ENCODE data around the gene CNTN1. TPM values are rescaled to one million over a fixed set of nuclear protein-coding genes. Genes with fewer than 3 reads are reported as not detected.

The CNTN1 gene
- total and polyA plus RNA-seq, 2 of the 8 experiments (the other 6 are each of a cell fraction or from before 2014, with no cell fraction given), result 7.2 to 21.8 TPM

GRCh38 chr12:40937891-40938290 lies 245.7 kb downstream of the CNTN1 start:
- ChIA-PET CTCF (ENCODE audit: partially characterized antibody) (no interaction called here), POLR2A (ENCODE audit: partially characterized antibody) (no interaction called here)
- no peak overlapping the region for H2BK15ac ChIP-seq (ENCODE audit: low read length)
- no peak overlapping the region for H3K4me3 ChIP-seq (ENCODE audit: extremely low read depth in 1 of 4, insufficient read depth in 2 of 4, low read depth in 3 of 4, low read length in 4 of 4)
- no peaks in the 10 kb centered on the region for H3K79me1 ChIP-seq (ENCODE audit: low read depth, low read length)
- no peak overlapping the region for H3K9ac ChIP-seq (replicated peaks in 1 of 4; ENCODE audit: extremely low read depth in 1 of 4, low read depth in 3 of 4, low read length in 3 of 4)
- H3K14ac ChIP-seq (ENCODE audit: insufficient read length), result no peak overlapping the region
- H3K4ac ChIP-seq (replicated peaks; ENCODE audit: insufficient read length, low read depth, low read length), result no peak overlapping the region
- H3K27ac ChIP-seq (ENCODE audit: low read depth, low read length), result no peak overlapping the region
- no peak overlapping the region for H3K23ac ChIP-seq (ENCODE audit: insufficient read length)
- H2BK12ac ChIP-seq (ENCODE audit: low read depth, low read length), result no peak overlapping the region
- no peak overlapping the region for H3K18ac ChIP-seq (ENCODE audit: extremely low read depth, low read length)
- H3K4me2 ChIP-seq (ENCODE audit: insufficient read depth in 1 of 2, low read depth in 2 of 2, low read length in 2 of 2), result no peak overlapping the region
- no peak overlapping the region for H2AK5ac ChIP-seq (ENCODE audit: low read depth, low read length)
- H2BK120ac ChIP-seq (replicated peaks; ENCODE audit: low read depth, low read length), result no peak overlapping the region
- no peaks in the 10 kb centered on the region for H3K36me3 ChIP-seq (ENCODE audit: control insufficient read depth in 2 of 4, insufficient read depth in 4 of 4, low read length in 3 of 4)
- no peak overlapping the region for H2AFZ ChIP-seq (ENCODE audit: low read length)
- no peak overlapping the region for H2BK5ac ChIP-seq (ENCODE audit: low read depth, low read length)
- no peaks in the 10 kb centered on the region for H3K27me3 ChIP-seq (replicated peaks in 1 of 4; ENCODE audit: control insufficient read depth in 3 of 4, extremely low read depth in 1 of 4, insufficient read depth in 3 of 4, low read length in 3 of 4)
- FAIRE-seq (no peak), DNase-seq (ENCODE audit: low read depth in 1 of 2, low spot score in 2 of 2) (no peak)
- 100% methylated on average over 1 of the region's 1 CpG; no CpG with 5 or more reads in 1 of the 2 experiments for WGBS, 2 experiments (ENCODE audit: extremely low coverage in 1 of 2, insufficient coverage in 1 of 2, insufficient read length in 1 of 2, insufficient replicate concordance in 2 of 2, low coverage in 1 of 2, low lambda C conversion rate in 2 of 2, missing lambda C conversion rate in 1 of 2)
- no peak overlapping the region for H4K5ac ChIP-seq (ENCODE audit: insufficient read length, low read depth, low read length)
- no peaks in the 10 kb centered on the region for H3K4me1 ChIP-seq (replicated peaks in 1 of 4; ENCODE audit: control insufficient read depth in 3 of 4, insufficient read depth in 4 of 4, low read length in 3 of 4)
- no peak overlapping the region for H2BK20ac ChIP-seq (ENCODE audit: low read length)
- H3K23me2 ChIP-seq (ENCODE audit: low read depth, low read length), result no peaks in the 10 kb centered on the region; the same call in 1 of the 2 replicates
- no peaks in the 10 kb centered on the region for H3K79me2 ChIP-seq (ENCODE audit: control insufficient read depth in 1 of 2, insufficient read depth in 2 of 2, low read length in 2 of 2)
- H4K8ac ChIP-seq (ENCODE audit: extremely low read depth, insufficient read depth, low read length), result no peak overlapping the region
- TF ChIP-seq GABPA (IDR thresholded peaks at IDR 0.05; ENCODE audit: borderline replicate concordance, insufficient read depth, low read length), result no peak
- TF ChIP-seq ASH2L (IDR thresholded peaks at IDR 0.05; ENCODE audit: low read length), result no peak
- TF ChIP-seq TAF1 (IDR thresholded peaks at IDR 0.05; ENCODE audit: low read depth, low read length), result no peak
- H3K56ac ChIP-seq (replicated peaks; ENCODE audit: insufficient read length, low read depth, low read length), result no peak overlapping the region
- H4K20me1 ChIP-seq (replicated peaks in 1 of 2; ENCODE audit: control insufficient read depth in 1 of 2, insufficient read depth in 2 of 2, low read length in 2 of 2), result no peaks in the 10 kb centered on the region
- no peak overlapping the region for H4K91ac ChIP-seq (replicated peaks; ENCODE audit: insufficient read length, low read length)
- H3K9me3 ChIP-seq (ENCODE audit: insufficient read depth in 2 of 2, low read depth in 1 of 2, low read length in 1 of 2), result no peaks in the 10 kb centered on the region

Data from H1 (cell line).